ENCODE data around the gene PHPT1. TPM values are rescaled to one million over a fixed set of nuclear protein-coding genes. Genes with fewer than 3 reads are reported as not detected.

Gene PHPT1
- total and polyA plus RNA-seq, 2 of the 13 experiments (the other 11 are each of a cell fraction or from before 2014, with no cell fraction given), result 189 to 192 TPM

- TF ChIP-seq ZBTB46 (CRISPR knock-in tag; IDR thresholded peaks at IDR 0.05; ENCODE audit: borderline replicate concordance) (no peak), SMAD3 (CRISPR knock-in tag; IDR thresholded peaks at IDR 0.05) (no peak), KMT2A (CRISPR knock-in tag; IDR thresholded peaks at IDR 0.05) (peak; percentile 61; the same call in 1 of the 2 replicates), HOXA7 (CRISPR knock-in tag; IDR thresholded peaks at IDR 0.05) (no peak), ZNF280D (CRISPR knock-in tag; IDR thresholded peaks at IDR 0.05) (no peak), ZNF550 (CRISPR knock-in tag; IDR thresholded peaks at IDR 0.05; ENCODE audit: borderline replicate concordance) (no peak), MAZ (IDR thresholded peaks at IDR 0.05; ENCODE audit: borderline replicate concordance, low read depth, low read length) (peak; percentile 31; the same call in 1 of the 2 replicates), MAZ (CRISPR knock-in tag; IDR thresholded peaks at IDR 0.05; ENCODE audit: low read depth) (peak; percentile 88), THAP8 (CRISPR knock-in tag; IDR thresholded peaks at IDR 0.05; ENCODE audit: borderline replicate concordance) (no peak), USF2 (IDR thresholded peaks at IDR 0.05; ENCODE audit: low read depth, low read length) (no peak), USF2 (CRISPR knock-in tag; IDR thresholded peaks at IDR 0.05; ENCODE audit: borderline replicate concordance) (peak; percentile 27; the same call in 1 of the 2 replicates), TAF1 (CRISPR knock-in tag; IDR thresholded peaks at IDR 0.05) (peak; percentile 60), SAP130 (CRISPR knock-in tag; IDR thresholded peaks at IDR 0.05; ENCODE audit: low read depth) (0 out of 2 replicates have a peak, but pooled peaks have one; percentile 44), ERF (CRISPR knock-in tag; IDR thresholded peaks at IDR 0.05) (no peak; the same call in 1 of the 2 replicates), HES4 (CRISPR knock-in tag; IDR thresholded peaks at IDR 0.05; ENCODE audit: borderline replicate concordance) (peak; percentile 19; the same call in 1 of the 2 replicates), KLF13 (CRISPR knock-in tag; IDR thresholded peaks at IDR 0.05) (0 out of 2 replicates have a peak, but pooled peaks have one; percentile 40), FOXC1 (CRISPR knock-in tag; IDR thresholded peaks at IDR 0.05; ENCODE audit: borderline replicate concordance) (peak; percentile 65; the same call in 1 of the 2 replicates), HOXA3 (CRISPR knock-in tag; IDR thresholded peaks at IDR 0.05) (peak; percentile 58; the same call in 1 of the 2 replicates), ZNF232 (CRISPR knock-in tag; IDR thresholded peaks at IDR 0.05; ENCODE audit: borderline replicate concordance) (no peak), ZNF639 (CRISPR knock-in tag; conservative IDR thresholded peaks at IDR 0.05) (peak; percentile 50; the same call in 1 of the 2 replicates)
Observed at GRCh38 chr9:136807281-136808074, 41.7 kb upstream of the PHPT1 start, which contains the start of gene RABL6 (continued).

Measured in HepG2 (cell line).